NCI-H526 (cell line): ENCODE data around the gene CEMIP.
"Not testable (repeated sequence)": the region's sequence is repeated elsewhere in the genome, so short reads cannot be mapped to it uniquely, and the experiment has no call there.

Experiments used
- DNase-seq, 2 experiments: peaks; one replicate each; lab custom pipeline; 2025; lab: John Stamatoyannopoulos, UW

CEMIP gene

GRCh38 chr15:80758130-80758745 lies 20.9 kb upstream of the CEMIP start:
- DNase-seq = no peak

GRCh38 chr15:80760960-80761359 lies 18.2 kb upstream of the CEMIP start:
- DNase-seq = no peak

- no peak for DNase-seq
Observed at GRCh38 chr15:80761754-80762153, 17.4 kb upstream of the CEMIP start.

- not testable (repeated sequence) for DNase-seq
Observed at GRCh38 chr15:80763235-80763634, 15.9 kb upstream of the CEMIP start.

GRCh38 chr15:80764535-80764934 lies 14.6 kb upstream of the CEMIP start:
- no peak for DNase-seq

GRCh38 chr15:80766275-80766674 lies 12.9 kb upstream of the CEMIP start:
- no peak for DNase-seq

GRCh38 chr15:80768158-80768557 lies 11.0 kb upstream of the CEMIP start:
- DNase-seq = no peak

- DNase-seq = no peak
Observed at GRCh38 chr15:80769153-80769828, 9.9 kb upstream of the CEMIP start.

GRCh38 chr15:80769829-80770705 lies 9.1 kb upstream of the CEMIP start:
- DNase-seq = no peak

GRCh38 chr15:80773122-80773551 lies 6.0 kb upstream of the CEMIP start:
- DNase-seq = no peak

GRCh38 chr15:80773792-80774352 lies 5.3 kb upstream of the CEMIP start:
- no peak for DNase-seq

GRCh38 chr15:80774486-80774885 lies 4.7 kb upstream of the CEMIP start:
- no peak for DNase-seq

- no peak for DNase-seq
Observed at GRCh38 chr15:80775338-80775737, 3.8 kb upstream of the CEMIP start.

GRCh38 chr15:80776420-80777045 lies 2.6 kb upstream of the CEMIP start:
- DNase-seq = peak; percentile 41 to 85

- peak in 1 of 2 experiments; percentile 7 for DNase-seq
Observed at GRCh38 chr15:80777137-80777536, 2.0 kb upstream of the CEMIP start.

- no peak for DNase-seq
Observed at GRCh38 chr15:80777826-80778620, 1.1 kb upstream of the CEMIP start.

GRCh38 chr15:80778621-80778963 lies 578 bp upstream of the CEMIP start:
- no peak for DNase-seq

- DNase-seq = peak; percentile 42 to 77
Observed at GRCh38 chr15:80779658-80780415, 667 bp downstream of the CEMIP start.

GRCh38 chr15:80780416-80781221 lies 1.4 kb downstream of the CEMIP start:
- DNase-seq = peak in 1 of 2 experiments; percentile 58

GRCh38 chr15:80783260-80783659 lies 4.1 kb downstream of the CEMIP start:
- DNase-seq = peak in 1 of 2 experiments; percentile 12
